Measurements from ENCODE around the gene TOMM22.

Gene TOMM22

GRCh38 chr22:38715852-38716251, 34.1 kb downstream of the TOMM22 start:
- no peak for DNase-seq

GRCh38 chr22:38716271-38716670, 34.5 kb downstream of the TOMM22 start:
- DNase-seq, result no peak

- no peak for DNase-seq
Observed at GRCh38 chr22:38716826-38717225, 35.1 kb downstream of the TOMM22 start.

GRCh38 chr22:38717244-38717643, 35.5 kb downstream of the TOMM22 start:
- no peak for DNase-seq

GRCh38 chr22:38718414-38718813, 36.7 kb downstream of the TOMM22 start:
- DNase-seq, result peak; percentile 31

GRCh38 chr22:38719196-38719595, 37.4 kb downstream of the TOMM22 start:
- DNase-seq, result no peak

GRCh38 chr22:38720350-38720749, 38.6 kb downstream of the TOMM22 start:
- no peak for DNase-seq

- no peak for DNase-seq
Observed at GRCh38 chr22:38721551-38721950, 39.8 kb downstream of the TOMM22 start.

- DNase-seq, result no peak
Observed at GRCh38 chr22:38724176-38724575, 42.4 kb downstream of the TOMM22 start.

GRCh38 chr22:38724926-38725571, 43.3 kb downstream of the TOMM22 start:
- peak; percentile 31 for DNase-seq

- no peak for DNase-seq
Observed at GRCh38 chr22:38725900-38726655, 44.3 kb downstream of the TOMM22 start.

- DNase-seq, result no peak
Observed at GRCh38 chr22:38727123-38727522, 45.4 kb downstream of the TOMM22 start.

- no peak for DNase-seq
Observed at GRCh38 chr22:38727530-38728451, 46.0 kb downstream of the TOMM22 start.

GRCh38 chr22:38728871-38729796, 47.4 kb downstream of the TOMM22 start:
- no peak for DNase-seq

GRCh38 chr22:38729946-38730345, 48.2 kb downstream of the TOMM22 start:
- DNase-seq, result no peak

- no peak for DNase-seq
Observed at GRCh38 chr22:38730411-38730871, 48.7 kb downstream of the TOMM22 start.

GRCh38 chr22:38731703-38732161, 50.0 kb downstream of the TOMM22 start:
- DNase-seq, result no peak

- peak; percentile 46 for DNase-seq
Observed at GRCh38 chr22:38732251-38732815, 50.6 kb downstream of the TOMM22 start.

- peak; percentile 60 for DNase-seq
Observed at GRCh38 chr22:38733329-38733723, 51.6 kb downstream of the TOMM22 start.

GRCh38 chr22:38733724-38734381, 52.1 kb downstream of the TOMM22 start:
- DNase-seq, result peak; percentile 89
